Cardiac muscle cell (in vitro differentiated cells and primary cell): Measurements from ENCODE around the gene E2F8. TPM values are rescaled to one million over a fixed set of nuclear protein-coding genes. Genes with fewer than 3 reads are reported as not detected.

Experiments
- DNase-seq, 2 donors: peaks; one replicate each; pipeline versions ENCODE4 v3.0.0 to v3.0.0-alpha.2; 2010 to 2017; ENCODE audit warnings: low read depth in 1 of 2, low spot score in 1 of 2
- H3K27ac ChIP-seq: fragments of 200-600 bp; sonication (generic); 2 replicates; pipeline ENCODE4 v1.5.1; 2016
- H3K27me3 ChIP-seq: fragments of 200-600 bp; sonication (generic); 2 replicates; pipeline ENCODE4 v1.6.0; 2016; ENCODE audit warnings: control low read depth
- H3K36me3 ChIP-seq: fragments of 200-600 bp; sonication (generic); 2 replicates; pipeline ENCODE4 v1.5.1; 2016; ENCODE audit warnings: control low read depth
- H3K4me1 ChIP-seq: fragments of 200-600 bp; sonication (generic); 2 replicates; pipeline ENCODE4 v1.8.1; 2017; ENCODE audit warnings: low read depth, mild to moderate bottlenecking, mixed run types
- H3K4me3 ChIP-seq: fragments of 200-600 bp; sonication (generic); 2 replicates; pipeline ENCODE4 v1.5.1; 2016; ENCODE audit warnings: mild to moderate bottlenecking
- H3K9me3 ChIP-seq: fragments of 200-600 bp; sonication (generic); 2 replicates; pipeline ENCODE4 v1.5.1; 2017; ENCODE audit warnings: low read depth, mild to moderate bottlenecking, control low read depth
- polyA plus RNA-seq: library from polyadenylated mRNA; unstranded; fragments of >200 nt; fragmentation: Nextera tagmentation; extraction: Ambion mirVana; gene quantifications from 2 replicates; pipeline ENCODE4 v1.2.1, GENCODE V29; 2016
- total RNA-seq: library from RNA; depleted of rRNA; stranded (reverse); fragments of >200 nt; gene quantifications from 2 replicates; pipeline ENCODE4 v1.2.3, GENCODE V29; 2016
- TF ChIP-seq, protein P1 (sequence below): IDR thresholded peaks from 2 replicates; pipeline ENCODE4 v1.5.1; 2012; ENCODE audit warnings: low read depth, mild to moderate bottlenecking, low read length

Gene E2F8
- total and polyA plus RNA-seq, 2 experiments from 2014 or later: 5.8 to 11.2 TPM

DNA sequence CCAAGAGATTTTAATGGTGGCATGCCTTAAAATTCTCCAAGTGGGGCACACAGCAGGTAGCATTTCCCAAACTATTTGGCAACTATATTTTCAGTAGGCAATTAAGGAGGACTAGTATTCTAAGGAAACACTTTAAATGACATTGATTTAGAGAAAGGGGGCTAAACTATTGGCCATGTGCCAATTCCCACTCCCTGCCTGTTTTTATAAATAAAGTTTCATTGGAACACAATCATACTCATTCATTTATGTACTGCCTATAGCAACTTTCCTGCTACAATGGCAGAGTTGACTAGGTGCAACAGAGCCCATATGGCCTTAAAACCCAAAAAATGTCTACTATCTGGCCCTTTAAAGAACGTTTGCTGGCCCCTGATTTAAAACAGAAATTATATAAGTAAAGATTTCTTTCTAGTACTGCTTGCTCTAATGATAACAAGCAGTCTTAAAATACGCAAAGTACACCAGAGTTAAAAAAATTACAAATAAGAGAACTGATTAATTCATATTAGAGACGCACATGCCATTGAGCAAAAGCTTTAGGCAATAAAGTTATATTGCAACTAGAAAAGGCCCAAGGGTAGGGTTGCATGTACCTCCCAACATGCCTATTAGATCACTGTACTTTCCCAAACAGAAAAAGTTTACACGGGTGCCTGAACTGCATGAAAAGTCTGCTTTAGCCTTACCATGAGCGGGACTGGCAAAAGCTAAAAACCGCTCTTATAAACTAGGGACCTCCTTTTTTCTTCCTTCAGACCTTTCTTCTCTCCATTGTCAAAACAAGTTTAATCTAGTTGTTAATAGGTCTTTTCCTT, 14.2 kb downstream of the E2F8 start:
- DNase-seq: no peak
- TF ChIP-seq, protein P1, sequence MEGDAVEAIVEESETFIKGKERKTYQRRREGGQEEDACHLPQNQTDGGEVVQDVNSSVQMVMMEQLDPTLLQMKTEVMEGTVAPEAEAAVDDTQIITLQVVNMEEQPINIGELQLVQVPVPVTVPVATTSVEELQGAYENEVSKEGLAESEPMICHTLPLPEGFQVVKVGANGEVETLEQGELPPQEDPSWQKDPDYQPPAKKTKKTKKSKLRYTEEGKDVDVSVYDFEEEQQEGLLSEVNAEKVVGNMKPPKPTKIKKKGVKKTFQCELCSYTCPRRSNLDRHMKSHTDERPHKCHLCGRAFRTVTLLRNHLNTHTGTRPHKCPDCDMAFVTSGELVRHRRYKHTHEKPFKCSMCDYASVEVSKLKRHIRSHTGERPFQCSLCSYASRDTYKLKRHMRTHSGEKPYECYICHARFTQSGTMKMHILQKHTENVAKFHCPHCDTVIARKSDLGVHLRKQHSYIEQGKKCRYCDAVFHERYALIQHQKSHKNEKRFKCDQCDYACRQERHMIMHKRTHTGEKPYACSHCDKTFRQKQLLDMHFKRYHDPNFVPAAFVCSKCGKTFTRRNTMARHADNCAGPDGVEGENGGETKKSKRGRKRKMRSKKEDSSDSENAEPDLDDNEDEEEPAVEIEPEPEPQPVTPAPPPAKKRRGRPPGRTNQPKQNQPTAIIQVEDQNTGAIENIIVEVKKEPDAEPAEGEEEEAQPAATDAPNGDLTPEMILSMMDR: no peak
- Histone ChIP-seq H3K27me3 (no peaks in the 10 kb centered on the region), H3K4me1 (peaks cover 3% of the 10 kb centered on the region), H3K36me3 (peaks cover 44% of the 10 kb centered on the region), H3K4me3 (no peak overlapping the region), H3K9me3 (no peaks in the 10 kb centered on the region), H3K27ac (no peak overlapping the region)

DNA sequence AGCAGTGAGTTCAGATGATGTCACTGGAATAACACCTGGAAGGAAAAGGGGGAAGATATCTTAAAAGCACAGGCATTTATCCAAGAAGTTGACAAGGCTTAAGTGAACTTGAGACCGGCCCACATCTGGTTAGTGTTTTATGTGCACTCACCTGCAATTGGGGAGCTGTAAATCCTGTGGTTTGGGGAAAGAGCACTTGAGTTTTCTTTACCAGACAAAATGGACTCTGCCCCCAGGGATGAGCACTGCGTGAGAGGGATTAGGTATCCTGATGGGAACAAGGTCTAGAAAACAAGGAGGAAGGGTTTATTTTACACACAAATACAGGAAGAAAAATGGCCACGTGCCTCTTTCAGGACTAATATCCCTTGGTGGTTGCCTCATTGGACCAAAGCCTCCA, 15.2 kb downstream of the E2F8 start:
- TF ChIP-seq, protein P1: no peak
- Histone ChIP-seq H3K36me3 (peaks cover 36% of the 10 kb centered on the region), H3K4me1 (peaks cover 13% of the 10 kb centered on the region), H3K9me3 (no peaks in the 10 kb centered on the region), H3K27me3 (no peaks in the 10 kb centered on the region), H3K4me3 (no peak overlapping the region), H3K27ac (no peak overlapping the region)
- DNase-seq: no peak

DNA sequence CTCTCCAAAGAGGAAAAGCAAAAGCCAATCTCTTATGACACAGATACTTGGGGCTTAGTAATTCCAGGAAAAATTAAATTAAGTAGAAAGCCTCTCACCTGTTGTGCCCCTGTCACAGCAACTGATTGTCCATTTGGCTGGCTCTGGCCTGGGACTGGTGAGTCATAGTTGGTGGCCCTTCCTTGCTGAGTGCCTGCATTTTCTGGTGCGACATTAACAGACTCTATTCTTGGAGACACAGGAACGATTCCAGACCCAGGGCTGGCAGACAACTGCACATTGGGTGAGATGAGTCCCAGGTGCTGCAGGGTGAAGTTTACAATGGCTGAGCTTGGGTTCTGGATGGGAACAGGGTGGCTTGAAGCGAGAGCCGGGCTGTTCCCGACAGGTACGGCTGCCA, 15.6 kb downstream of the E2F8 start:
- Histone ChIP-seq H3K27me3 (no peaks in the 10 kb centered on the region), H3K27ac (no peak overlapping the region), H3K36me3 (peaks cover 34% of the 10 kb centered on the region), H3K4me1 (peaks cover 18% of the 10 kb centered on the region), H3K9me3 (no peaks in the 10 kb centered on the region), H3K4me3 (no peak overlapping the region)
- no peak for DNase-seq
- TF ChIP-seq, protein P1: no peak

DNA sequence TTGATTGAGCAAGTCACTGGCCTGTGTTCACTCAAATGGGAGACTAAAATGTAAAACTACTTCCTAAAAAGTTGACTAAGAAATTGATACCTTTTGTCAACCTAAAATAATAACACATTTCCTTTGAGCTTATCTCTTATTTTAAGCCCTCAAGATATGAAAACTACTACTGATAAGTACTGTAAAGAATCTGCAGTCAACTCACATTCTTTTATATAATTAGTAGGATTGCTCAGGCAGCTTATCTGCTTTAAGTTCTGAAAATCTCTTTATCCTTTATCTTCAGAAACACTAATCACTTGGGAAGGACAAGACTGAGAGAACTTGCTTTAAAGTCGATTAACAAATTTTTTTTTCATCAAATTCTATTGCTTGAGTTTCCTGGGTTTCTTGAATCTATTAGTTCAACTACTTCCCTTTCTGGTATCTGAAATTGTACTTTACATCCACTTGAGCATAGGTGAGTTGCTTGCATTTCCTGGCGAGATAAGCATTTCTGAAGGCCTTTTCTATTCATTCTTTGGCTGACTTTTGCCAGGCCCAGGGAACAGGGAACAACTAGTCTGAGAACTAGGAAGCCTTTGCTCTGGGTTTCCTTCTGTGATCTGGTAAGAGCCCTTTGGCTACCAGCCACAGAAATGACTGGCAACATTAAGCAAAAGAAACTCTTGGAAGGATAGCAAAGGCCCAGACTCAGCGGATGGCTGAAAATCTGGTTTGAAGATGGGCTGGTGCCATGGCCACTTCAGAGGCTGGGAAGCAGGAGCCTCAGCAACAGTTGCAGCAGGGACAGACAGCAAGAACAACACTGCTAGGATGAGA, 19.6 kb downstream of the E2F8 start:
- H3K36me3 ChIP-seq: peaks cover 17% of the 10 kb centered on the region
- H3K27ac ChIP-seq: peak overlapping the region; percentile 76

DNA sequence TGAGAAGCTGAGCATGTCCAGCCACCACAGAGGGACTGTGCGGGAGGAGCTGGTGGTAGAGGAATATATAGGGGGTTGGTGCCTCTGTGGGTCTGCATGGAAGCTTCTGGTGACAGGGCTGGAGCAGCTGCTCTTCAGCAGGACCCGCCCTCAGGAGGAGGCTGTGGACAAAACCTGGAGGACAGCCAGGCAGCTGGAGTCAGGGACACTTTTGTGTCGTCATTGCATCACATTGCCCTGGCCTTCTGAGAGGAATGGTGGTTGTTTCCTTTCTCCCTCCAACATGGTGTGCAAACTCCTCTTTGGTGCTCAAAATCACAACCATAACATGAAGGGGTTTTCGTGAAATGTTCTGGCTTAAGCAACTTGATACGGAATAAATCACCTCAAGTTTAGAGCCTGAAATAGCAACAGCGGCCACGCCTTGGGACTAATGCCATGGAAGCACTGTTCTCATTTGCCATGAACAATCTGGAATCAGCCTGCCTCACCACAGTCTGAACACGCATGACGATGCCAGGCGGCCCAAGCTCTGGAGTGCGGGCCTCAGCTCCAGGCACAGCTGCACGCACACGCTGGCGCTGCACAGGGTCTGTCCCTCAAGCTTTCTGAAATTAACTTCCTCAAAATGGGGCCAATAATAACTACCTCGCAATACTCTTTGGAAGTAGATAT, 21.8 kb downstream of the E2F8 start:
- H3K36me3 ChIP-seq: peaks cover 1% of the 10 kb centered on the region
- H3K4me3 ChIP-seq: no peak overlapping the region
- H3K4me1 ChIP-seq: peaks cover 31% of the 10 kb centered on the region
- peak in 1 of 2 donors; percentile 13 for DNase-seq
- peak overlapping the region; percentile 3 for H3K27ac ChIP-seq
- H3K27me3 ChIP-seq: no peaks in the 10 kb centered on the region
- H3K9me3 ChIP-seq: no peaks in the 10 kb centered on the region
- TF ChIP-seq, protein P1: no peak

More for the DNA sequence above, 19.6 kb downstream of the E2F8 start:
- H3K4me3 ChIP-seq: no peak overlapping the region
- TF ChIP-seq, protein P1: no peak
- DNase-seq: peak in 1 of 2 donors; percentile 79
- no peaks in the 10 kb centered on the region for H3K27me3 ChIP-seq
- H3K9me3 ChIP-seq: no peaks in the 10 kb centered on the region
- H3K4me1 ChIP-seq: peaks cover 31% of the 10 kb centered on the region
